Gastroesophageal sphincter (tissue), 4 donors: ENCODE measurements around the gene KDM6A. TPM values are rescaled to one million over a fixed set of nuclear protein-coding genes. Genes with fewer than 3 reads are reported as not detected.
"Not testable (repeated sequence)": the region's sequence is repeated elsewhere in the genome, so short reads cannot be mapped to it uniquely, and the experiment has no call there.

ENCODE experiments used
- ATAC-seq: fragments of 150-250 bp; one replicate; pipeline ENCODE4 v1.9.1; 2016; ENCODE audit warnings: mild to moderate bottlenecking, moderate library complexity
- H3K27ac ChIP-seq, 4 donors: fragments of 200-600 bp; sonication (generic) in 3 of 4; 1 replicate in 3 of 4; 2 replicates in 1 of 4; pipeline ENCODE4 v1.5.1; 2016 to 2019
- H3K27me3 ChIP-seq: fragments of 200-600 bp; sonication (generic); one replicate; pipeline ENCODE4 v1.5.1; 2019
- H3K36me3 ChIP-seq, 2 donors: fragments of 200-600 bp; sonication (generic); one replicate each; pipeline ENCODE4 v1.5.1; 2019; ENCODE audit warnings: control low read depth in 1 of 2
- H3K4me1 ChIP-seq, 3 donors: fragments of 200-600 bp; sonication (generic); 1 replicate in 2 of 3; 2 replicates in 1 of 3; pipeline ENCODE4 v1.5.1; 2016 to 2019; ENCODE audit warnings: control low read depth in 2 of 3
- H3K4me3 ChIP-seq, 2 donors: fragments of 200-600 bp; sonication (generic); one replicate each; pipeline ENCODE4 v1.5.1; 2019; ENCODE audit warnings: mild to moderate bottlenecking in 1 of 2, moderate library complexity in 1 of 2
- H3K9me3 ChIP-seq, 3 donors: fragments of 200-600 bp; sonication (generic); one replicate each; pipeline ENCODE4 v1.5.1; 2017 to 2019; ENCODE audit warnings: control low read depth in 2 of 3
- CTCF ChIP-seq, 4 experiments: fragments of 200-600 bp in 2 of 4; fragments of 450-650 bp in 2 of 4; sonication (generic) in 1 of 4; IDR thresholded peaks; one replicate each; pipeline ENCODE4 v1.5.1; 2017 to 2019; ENCODE audit warnings: antibody characterized with exemption in 4 of 4, mild to moderate bottlenecking in 2 of 4, moderate library complexity in 2 of 4
- EP300 ChIP-seq: sonication (generic); formaldehyde crosslinking; IDR thresholded peaks from one replicate; pipeline ENCODE4 v1.6.1; 2017; ENCODE audit warnings: antibody characterized with exemption, mild to moderate bottlenecking
- POLR2A ChIP-seq, 2 donors: fragments of 450-650 bp; IDR thresholded peaks; one replicate each; pipeline ENCODE4 v1.6.1; 2017; ENCODE audit warnings: antibody characterized with exemption in 2 of 2, mild to moderate bottlenecking in 2 of 2, moderate library complexity in 1 of 2
- POLR2AphosphoS5 ChIP-seq: sonication (generic); formaldehyde crosslinking; IDR thresholded peaks from one replicate; pipeline ENCODE4 v1.6.1; 2017; ENCODE audit warnings: antibody characterized with exemption
- WGBS, 2 donors: methylation state at CpG; one replicate each; pipeline ENCODE4 v1.1.5; 2018; ENCODE audit warnings: low coverage in 1 of 2; 5-methylcytosine and 5-hydroxymethylcytosine counted together
- total RNA-seq, 4 donors: library from RNA; depleted of rRNA; stranded (reverse); fragments of >200 nt; gene quantifications; one replicate each; pipeline ENCODE4 v1.1.0, GENCODE V29; 2016

Gene KDM6A
- total RNA-seq, 4 donors from 2014 or later, result 17.0 to 28.6 (median 19.9) TPM

GRCh38 chrX:44948406-44948805 is 75.4 kb downstream of the KDM6A start:
- ATAC-seq, result no peak

GRCh38 chrX:44949125-44949524 is 76.1 kb downstream of the KDM6A start:
- H3K4me1 ChIP-seq, result peaks cover 0 to 15% (median 3%) of the 10 kb centered on the region in 3 donors
- WGBS, 2 donors, result 41 to 84% methylated on average over 5 to 6 of the region's 8 CpGs
- no peaks in the 10 kb centered on the region for H3K36me3 ChIP-seq
- no peaks in the 10 kb centered on the region for H3K27me3 ChIP-seq
- ATAC-seq, result no peak
- peaks cover 0 to 6% (median 0%) of the 10 kb centered on the region in 3 donors for H3K9me3 ChIP-seq
- TF ChIP-seq EP300, result no peak
- TF ChIP-seq POLR2AphosphoS5, result no peak
- no peak for TF ChIP-seq CTCF (IDR thresholded peaks at IDR 0.05)
- no peak overlapping the region for H3K4me3 ChIP-seq
- H3K27ac ChIP-seq, result no peak overlapping the region

More at GRCh38 chrX:44948406-44948805, 75.4 kb downstream of the KDM6A start:
- Histone ChIP-seq H3K4me1 (peaks cover 0 to 15% (median 3%) of the 10 kb centered on the region in 3 donors), H3K36me3 (no peaks in the 10 kb centered on the region), H3K4me3 (no peak overlapping the region), H3K27ac (no peak overlapping the region), H3K27me3 (no peaks in the 10 kb centered on the region), H3K9me3 (peaks cover 0 to 6% (median 0%) of the 10 kb centered on the region in 3 donors)
- WGBS, 2 donors, result 82 to 95% methylated on average over 2 of the region's 2 CpGs
- TF ChIP-seq POLR2AphosphoS5 (no peak), CTCF (IDR thresholded peaks at IDR 0.05) (no peak), POLR2A (IDR thresholded peaks at IDR 0.05) (no peak), EP300 (no peak)

- ATAC-seq, H3K27ac ChIP-seq, H3K4me3 ChIP-seq, H3K27me3 ChIP-seq, H3K36me3 ChIP-seq, H3K9me3 ChIP-seq: not testable (repeated sequence)
- 13 to 54% methylated on average over 2 to 6 of the region's 9 CpGs for WGBS, 2 donors
- H3K4me1 ChIP-seq, result peaks cover 0 to 15% (median 3%) of the 10 kb centered on the region in 3 donors
These were observed 77.7 kb downstream of the KDM6A start for GRCh38 chrX:44950471-44951366.

GRCh38 chrX:44951572-44952067 is 78.6 kb downstream of the KDM6A start:
- Histone ChIP-seq H3K4me1 (peaks cover 0 to 15% (median 3%) of the 10 kb centered on the region in 3 donors), H3K4me3 (no peak overlapping the region), H3K27ac (no peak overlapping the region), H3K27me3 (no peaks in the 10 kb centered on the region), H3K36me3 (no peaks in the 10 kb centered on the region), H3K9me3 (no peaks in the 10 kb centered on the region)
- 62 to 69% methylated on average over 2 of the region's 2 CpGs for WGBS, 2 donors
- ATAC-seq, result no peak
- TF ChIP-seq POLR2A (IDR thresholded peaks at IDR 0.05) (no peak), POLR2AphosphoS5 (no peak), CTCF (IDR thresholded peaks at IDR 0.05) (no peak), EP300 (no peak)

- 98 to 100% methylated on average over 3 to 12 of the region's 19 CpGs for WGBS, 2 donors
- Histone ChIP-seq H3K9me3 (no peaks in the 10 kb centered on the region), H3K27me3 (no peaks in the 10 kb centered on the region), H3K27ac (no peak overlapping the region), H3K36me3 (no peaks in the 10 kb centered on the region), H3K4me3 (no peak overlapping the region), H3K4me1 (peaks cover 0 to 15% (median 3%) of the 10 kb centered on the region in 3 donors)
- ATAC-seq, result no peak
- TF ChIP-seq CTCF (IDR thresholded peaks at IDR 0.05), result no peak
- no peak for TF ChIP-seq EP300
- TF ChIP-seq POLR2A (IDR thresholded peaks at IDR 0.05), result no peak
- TF ChIP-seq POLR2AphosphoS5, result no peak
These were observed 79.5 kb downstream of the KDM6A start for GRCh38 chrX:44952329-44953027.
